Naive thymus-derived CD8-positive, alpha-beta T cell (primary cell): Measurements from ENCODE around the gene LLPH. TPM values are rescaled to one million over a fixed set of nuclear protein-coding genes. Genes with fewer than 3 reads are reported as not detected.

ENCODE experiments used
- ATAC-seq, 2 donors: fragments of 150-1000 bp; cut with Tn5 transposase in 1 of 2; sonication (Bioruptor Pico), chemical (Tn5 transposase) in 1 of 2; 1 replicate in 1 of 2; 2 replicates in 1 of 2; pipeline ENCODE4 v1.10.0; 2021; ENCODE audit warnings: mild to moderate bottlenecking in 2 of 2, moderate library complexity in 2 of 2
- POLR2A ChIA-PET: fragments of 350-600 bp; sonication (Branson Sonifier 250); formaldehyde crosslinking; loops from one replicate; lab custom pipeline; 2021; ENCODE audit warnings: antibody characterized with exemption; lab: Charles Lee
- DNase-seq, 10 donors: peaks; one replicate each; pipeline versions ENCODE4 v3.0.0 to v3.0.0-alpha.2; 2020 to 2022
- H3K27ac Mint-ChIP-seq, 10 donors: one replicate each; pipeline ENCODE4 v1.8.0; 2020 to 2022; ENCODE audit warnings: mild to moderate bottlenecking in 10 of 10, mixed read lengths in 10 of 10, moderate library complexity in 4 of 10, inconsistent platforms in 1 of 10
- H3K27me3 Mint-ChIP-seq, 5 donors: one replicate each; pipeline ENCODE4 v1.8.0; 2021 to 2022; ENCODE audit warnings: mixed read lengths in 5 of 5
- H3K36me3 Mint-ChIP-seq, 3 donors: one replicate each; pipeline ENCODE4 v1.8.0; 2020 to 2022; ENCODE audit warnings: mixed read lengths in 3 of 3, mild to moderate bottlenecking in 2 of 3, inconsistent platforms in 1 of 3
- H3K4me1 Mint-ChIP-seq, 4 donors: one replicate each; pipeline ENCODE4 v1.8.0; 2021 to 2022; ENCODE audit warnings: mixed read lengths in 4 of 4
- H3K4me3 Mint-ChIP-seq, 10 donors: one replicate each; pipeline ENCODE4 v1.8.0; 2020 to 2022; ENCODE audit warnings: mild to moderate bottlenecking in 10 of 10, mixed read lengths in 10 of 10, moderate library complexity in 6 of 10, inconsistent platforms in 1 of 10
- H3K9me3 Mint-ChIP-seq, 9 donors: one replicate each; pipeline ENCODE4 v1.8.0; 2020 to 2022; ENCODE audit warnings: mixed read lengths in 9 of 9, mild to moderate bottlenecking in 3 of 9, inconsistent platforms in 1 of 9, moderate library complexity in 1 of 9
- polyA plus RNA-seq, 3 donors: library from polyadenylated mRNA; unstranded; fragments of 300-500 nt; fragmentation: Illumina TruSeq; gene quantifications; one replicate each; pipeline ENCODE4 v1.2.3, GENCODE V29; 2021
- total RNA-seq, 8 experiments: library from RNA in 2 of 8; stranded (reverse) in 2 of 8; gene quantifications; one replicate each; pipeline ENCODE4 v1.2.3 and lab custom pipeline; 2021 to 2026

The LLPH gene
- total and polyA plus RNA-seq, 5 experiments from 2014 or later = 26.2 to 38.8 (median 31.2) TPM

GRCh38 chr12:66140731-66141130 is 10.2 kb upstream of the LLPH start:
- DNase-seq = peak in 1 of 10 donors; percentile 12
- Mint-ChIP-seq H3K4me1 (peaks cover 9 to 15% (median 14%) of the 10 kb centered on the region in 4 donors), H3K9me3 (peaks cover 4 to 25% (median 13%) of the 10 kb centered on the region in 9 donors), H3K36me3 (peaks cover 33 to 84% (median 62%) of the 10 kb centered on the region in 3 donors), H3K27me3 (no peaks in the 10 kb centered on the region), H3K27ac (peak overlapping the region in 4 of 10 donors; percentile 8 to 74 (median 40)), H3K4me3 (no peak overlapping the region)
- POLR2A ChIA-PET = interaction anchor here (0.6 to 1.6 kb wide), 2 partner anchors 10 kb away, joined by 3 to 4 read pairs; partner anchors contain the start of gene LLPH
- ATAC-seq = no peak

GRCh38 chr12:66139328-66139727 is 8.8 kb upstream of the LLPH start:
- ATAC-seq = no peak
- H3K4me1 Mint-ChIP-seq = peaks cover 0 to 4% (median 3%) of the 10 kb centered on the region in 4 donors
- H3K27ac Mint-ChIP-seq = peak overlapping the region in 4 of 10 donors; percentile 4 to 74 (median 25)
- H3K9me3 Mint-ChIP-seq = peaks cover 4 to 25% (median 13%) of the 10 kb centered on the region in 9 donors
- H3K27me3 Mint-ChIP-seq = no peaks in the 10 kb centered on the region
- no peak overlapping the region for H3K4me3 Mint-ChIP-seq
- POLR2A ChIA-PET = interaction anchor here (0.6 kb wide), 1 partner anchor 8 kb away, joined by 3 read pairs; the partner anchor contains the start of gene LLPH
- no peak for DNase-seq
- H3K36me3 Mint-ChIP-seq = peaks cover 33 to 70% (median 59%) of the 10 kb centered on the region in 3 donors

- Mint-ChIP-seq H3K9me3 (peaks cover 4 to 25% (median 13%) of the 10 kb centered on the region in 9 donors), H3K27me3 (no peaks in the 10 kb centered on the region), H3K4me3 (no peak overlapping the region), H3K36me3 (peaks cover 33 to 56% (median 49%) of the 10 kb centered on the region in 3 donors), H3K4me1 (peaks cover 0 to 5% (median 3%) of the 10 kb centered on the region in 4 donors), H3K27ac (no peak overlapping the region)
- POLR2A ChIA-PET = no interaction called here
- DNase-seq (no peak), ATAC-seq (no peak)
Measured at GRCh38 chr12:66137937-66138336, 7.4 kb upstream of the LLPH start.

- no peak for ATAC-seq
- H3K4me1 Mint-ChIP-seq = peaks cover 20 to 51% (median 45%) of the 10 kb centered on the region in 4 donors
Measured at GRCh38 chr12:66132408-66132807, 1.9 kb upstream of the LLPH start.

GRCh38 chr12:66131067-66131688 is 628 bp upstream of the LLPH start:
- POLR2A ChIA-PET = interaction anchor here (0.7 to 4.4 kb wide), 9 partner anchors 9 to 1611 kb away, joined by 3 to 59 read pairs (median 3); partner anchors contain the start of genes CAND1 and TMBIM4
- ATAC-seq (peak; percentile 7 to 55), DNase-seq (no peak)
- Mint-ChIP-seq H3K36me3 (peaks cover 11 to 33% (median 21%) of the 10 kb centered on the region in 3 donors), H3K9me3 (no peaks in the 10 kb centered on the region), H3K4me1 (peaks cover 26 to 63% (median 56%) of the 10 kb centered on the region in 4 donors), H3K4me3 (peak overlapping the region; percentile 82 to 98 (median 97)), H3K27ac (peak overlapping the region; percentile 92 to 99 (median 98)), H3K27me3 (no peaks in the 10 kb centered on the region)

More at GRCh38 chr12:66132408-66132807, 1.9 kb upstream of the LLPH start:
- Mint-ChIP-seq H3K27me3 (no peaks in the 10 kb centered on the region), H3K27ac (peak overlapping the region in 7 of 10 donors; percentile 30 to 99 (median 73)), H3K36me3 (peaks cover 8 to 28% (median 17%) of the 10 kb centered on the region in 3 donors), H3K4me3 (peak overlapping the region in 5 of 10 donors; percentile 15 to 96 (median 19)), H3K9me3 (no peaks in the 10 kb centered on the region)
- DNase-seq = no peak
- POLR2A ChIA-PET = interaction anchor here (4.4 kb wide), 1 partner anchor 37 kb away, joined by 59 read pairs; the partner anchor contains the start of gene TMBIM4

GRCh38 chr12:66129934-66130266 is 650 bp downstream of the LLPH start:
- Mint-ChIP-seq H3K27ac (peak overlapping the region; percentile 92 to 99 (median 98)), H3K9me3 (no peaks in the 10 kb centered on the region), H3K4me1 (peaks cover 29 to 73% (median 67%) of the 10 kb centered on the region in 4 donors), H3K4me3 (peak overlapping the region; percentile 82 to 98 (median 97)), H3K36me3 (peaks cover 20 to 44% (median 21%) of the 10 kb centered on the region in 3 donors), H3K27me3 (no peaks in the 10 kb centered on the region)
- POLR2A ChIA-PET = interaction anchor here (4.4 kb wide), 1 partner anchor 40 kb away, joined by 59 read pairs; the partner anchor contains the start of gene TMBIM4
- DNase-seq (peak in 1 of 10 donors; percentile 1), ATAC-seq (peak in 1 of 2 donors; percentile 18)

DNA sequence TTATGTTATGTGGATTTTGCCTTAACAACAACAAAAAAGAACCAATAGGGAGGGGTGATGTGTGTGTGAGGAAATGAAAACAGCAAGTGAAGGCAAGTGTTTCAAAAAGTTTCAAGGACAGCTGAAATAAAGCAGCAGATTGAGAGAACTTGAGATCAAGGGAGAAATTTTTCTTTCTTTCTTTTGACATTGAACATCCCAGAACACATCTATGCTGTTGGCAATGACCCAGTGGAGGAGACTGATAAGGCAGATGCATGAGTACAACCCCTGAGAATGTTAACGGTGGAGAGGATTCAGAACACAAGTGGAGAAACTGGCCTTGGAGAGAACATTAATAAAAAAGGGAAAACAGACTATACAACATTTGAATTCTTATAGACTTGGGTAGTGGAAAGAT is 2.9 kb downstream of the LLPH start:
- Mint-ChIP-seq H3K4me3 (peak overlapping the region in 6 of 10 donors; percentile 4 to 31 (median 10)), H3K9me3 (no peaks in the 10 kb centered on the region)
- POLR2A ChIA-PET = no interaction called here

GRCh38 chr12:66120477-66120876 is 10.1 kb downstream of the LLPH start:
- POLR2A ChIA-PET = no interaction called here
- H3K27ac Mint-ChIP-seq = no peak overlapping the region
- H3K27me3 Mint-ChIP-seq = no peaks in the 10 kb centered on the region
- ATAC-seq (no peak), DNase-seq (no peak)
- peaks cover 14 to 29% (median 21%) of the 10 kb centered on the region in 4 donors for H3K4me1 Mint-ChIP-seq
- no peak overlapping the region for H3K4me3 Mint-ChIP-seq
- H3K9me3 Mint-ChIP-seq = no peaks in the 10 kb centered on the region
- peaks cover 10 to 59% (median 29%) of the 10 kb centered on the region in 3 donors for H3K36me3 Mint-ChIP-seq

More for the DNA sequence above, 2.9 kb downstream of the LLPH start:
- H3K27ac Mint-ChIP-seq = peak overlapping the region in 4 of 10 donors; percentile 20 to 57 (median 39)
- no peak for DNase-seq
- peaks cover 30 to 85% (median 71%) of the 10 kb centered on the region in 4 donors for H3K4me1 Mint-ChIP-seq
- no peak for ATAC-seq
- no peaks in the 10 kb centered on the region for H3K27me3 Mint-ChIP-seq
- H3K36me3 Mint-ChIP-seq = peaks cover 24 to 66% (median 33%) of the 10 kb centered on the region in 3 donors

GRCh38 chr12:66119870-66120241 is 10.7 kb downstream of the LLPH start:
- no peak for DNase-seq

DNA sequence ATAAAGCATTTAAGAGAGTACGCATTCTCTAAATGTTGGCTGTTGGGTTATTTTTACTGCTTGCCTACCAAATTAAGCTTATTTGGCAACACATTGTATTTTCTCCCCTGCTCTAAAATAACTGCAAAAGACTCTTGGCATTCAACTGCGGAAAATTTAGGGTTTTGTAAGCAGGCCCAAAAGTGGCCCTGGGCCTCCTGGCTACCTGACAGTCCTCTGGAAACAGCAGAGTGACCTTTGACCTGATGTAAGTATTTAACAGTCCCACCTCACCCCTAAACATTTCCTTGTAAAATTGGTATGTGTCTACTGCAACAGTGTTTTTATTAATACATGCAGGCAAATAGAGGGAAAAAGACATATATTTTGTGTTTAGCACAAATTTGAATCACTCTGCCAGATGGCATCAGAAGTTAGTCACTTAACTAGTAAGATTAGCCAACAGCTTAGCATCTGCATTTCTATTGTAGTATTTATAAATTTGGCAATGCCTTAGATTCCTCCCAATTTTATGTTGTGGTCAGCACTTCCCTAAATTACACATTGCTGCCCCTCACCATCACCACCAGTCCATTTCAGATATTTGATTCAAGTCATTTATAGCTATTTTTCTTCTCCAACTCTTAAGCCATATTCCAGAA is 11.2 kb downstream of the LLPH start:
- Mint-ChIP-seq H3K36me3 (peaks cover 3 to 48% (median 29%) of the 10 kb centered on the region in 3 donors), H3K27ac (peak overlapping the region in 3 of 10 donors; percentile 0 to 2 (median 1)), H3K27me3 (no peaks in the 10 kb centered on the region), H3K4me1 (peaks cover 8 to 18% (median 12%) of the 10 kb centered on the region in 4 donors), H3K4me3 (no peak overlapping the region), H3K9me3 (no peaks in the 10 kb centered on the region)
- DNase-seq (no peak), ATAC-seq (no peak)
- POLR2A ChIA-PET = no interaction called here

More at GRCh38 chr12:66119870-66120241, 10.7 kb downstream of the LLPH start:
- H3K4me3 Mint-ChIP-seq = no peak overlapping the region
- H3K9me3 Mint-ChIP-seq = no peaks in the 10 kb centered on the region
- peaks cover 11 to 23% (median 15%) of the 10 kb centered on the region in 4 donors for H3K4me1 Mint-ChIP-seq
- peak overlapping the region in 4 of 10 donors; percentile 0 to 24 (median 2) for H3K27ac Mint-ChIP-seq
- peak in 1 of 2 donors; percentile 38 for ATAC-seq
- peaks cover 3 to 53% (median 29%) of the 10 kb centered on the region in 3 donors for H3K36me3 Mint-ChIP-seq
- POLR2A ChIA-PET = no interaction called here
- H3K27me3 Mint-ChIP-seq = no peaks in the 10 kb centered on the region

- no peak overlapping the region for H3K27ac Mint-ChIP-seq
- no peak for ATAC-seq
- no peak for DNase-seq
- H3K27me3 Mint-ChIP-seq = no peaks in the 10 kb centered on the region
- H3K9me3 Mint-ChIP-seq = no peaks in the 10 kb centered on the region
- H3K4me1 Mint-ChIP-seq = peaks cover 8 to 12% (median 10%) of the 10 kb centered on the region in 4 donors
- peaks cover 0 to 40% (median 22%) of the 10 kb centered on the region in 3 donors for H3K36me3 Mint-ChIP-seq
- H3K4me3 Mint-ChIP-seq = no peak overlapping the region
- POLR2A ChIA-PET = no interaction called here
Measured at GRCh38 chr12:66118240-66118891, 12.2 kb downstream of the LLPH start.

GRCh38 chr12:66117242-66117641 is 13.3 kb downstream of the LLPH start:
- POLR2A ChIA-PET = interaction anchor here (0.6 kb wide), 1 partner anchor 63 kb away, joined by 3 read pairs; no protein-coding TSS in a partner anchor
- no peak for DNase-seq
- ATAC-seq = no peak
- Mint-ChIP-seq H3K27ac (no peak overlapping the region), H3K4me1 (peaks cover 8 to 12% (median 10%) of the 10 kb centered on the region in 4 donors), H3K36me3 (peaks cover 0 to 29% (median 17%) of the 10 kb centered on the region in 3 donors), H3K27me3 (no peaks in the 10 kb centered on the region), H3K9me3 (no peaks in the 10 kb centered on the region), H3K4me3 (no peak overlapping the region)
